Ascending aorta (tissue), 2 donors: ENCODE data around the gene RLN3. TPM values are rescaled to one million over a fixed set of nuclear protein-coding genes. Genes with fewer than 3 reads are reported as not detected.

Source experiments
- DNase-seq, 2 donors: peaks; one replicate each; pipeline ENCODE4 v3.0.0-alpha.2; 2019; ENCODE audit warnings: low spot score in 2 of 2
- H3K27ac ChIP-seq, 2 donors: fragments of 200-600 bp; sonication (generic); one replicate each; pipeline ENCODE4 v1.5.1; 2016 to 2017; ENCODE audit warnings: mild to moderate bottlenecking in 1 of 2
- H3K27me3 ChIP-seq: fragments of 200-600 bp; sonication (generic); one replicate; pipeline ENCODE4 v1.5.1; 2017
- H3K36me3 ChIP-seq, 2 donors: fragments of 200-600 bp; sonication (generic); one replicate each; pipeline ENCODE4 v1.5.1; 2016
- H3K4me1 ChIP-seq, 2 donors: fragments of 200-600 bp; sonication (generic); one replicate each; pipeline ENCODE4 v1.5.1; 2016 to 2017; ENCODE audit warnings: mild to moderate bottlenecking in 1 of 2
- H3K4me3 ChIP-seq, 2 donors: fragments of 200-600 bp; sonication (generic); one replicate each; pipeline ENCODE4 v1.5.1; 2016 to 2017; ENCODE audit warnings: mild to moderate bottlenecking in 1 of 2
- H3K9me3 ChIP-seq, 2 donors: fragments of 200-600 bp; sonication (generic); one replicate each; pipeline ENCODE4 v1.5.1; 2016
- CTCF ChIP-seq, 3 experiments: fragments of 200-600 bp in 2 of 3; fragments of 450-650 bp in 1 of 3; sonication (generic) in 2 of 3; IDR thresholded peaks; one replicate each; pipeline ENCODE4 v1.5.1; 2016 to 2019; ENCODE audit warnings: antibody characterized with exemption in 3 of 3, mild to moderate bottlenecking in 1 of 3, moderate library complexity in 1 of 3
- intact Hi-C: fragments of 100-400 bp; cut with DNase I; formaldehyde crosslinking; loops from one replicate; pipeline ENCODE4 v1.15.1; 2023
- total RNA-seq: library from RNA; depleted of rRNA; stranded (reverse); fragments of >200 nt; gene quantifications from one replicate; pipeline ENCODE4 v1.1.0, GENCODE V29; 2016

Gene RLN3
- total RNA-seq, 1 donor from 2014 or later = not detected

GRCh38 chr19:13989487-13989886 lies 38.5 kb upstream of the RLN3 start:
- peaks cover 0 to 12% of the 10 kb centered on the region in 2 donors for H3K36me3 ChIP-seq
- no peak overlapping the region for H3K27ac ChIP-seq
- H3K4me3 ChIP-seq = no peak overlapping the region
- no peaks in the 10 kb centered on the region for H3K9me3 ChIP-seq
- H3K27me3 ChIP-seq = no peaks in the 10 kb centered on the region
- intact Hi-C loops = no loop called here
- H3K4me1 ChIP-seq = peaks cover 8 to 12% of the 10 kb centered on the region in 2 donors
- no peak for TF ChIP-seq CTCF (IDR thresholded peaks at IDR 0.05)
- DNase-seq = no peak

GRCh38 chr19:13990085-13990484 lies 37.9 kb upstream of the RLN3 start:
- peaks cover 0 to 12% of the 10 kb centered on the region in 2 donors for H3K36me3 ChIP-seq
- no peak overlapping the region for H3K4me3 ChIP-seq
- H3K4me1 ChIP-seq = peaks cover 8 to 12% of the 10 kb centered on the region in 2 donors
- no peaks in the 10 kb centered on the region for H3K27me3 ChIP-seq
- intact Hi-C loops = no loop called here
- H3K27ac ChIP-seq = no peak overlapping the region
- no peak for TF ChIP-seq CTCF (IDR thresholded peaks at IDR 0.05)
- H3K9me3 ChIP-seq = no peaks in the 10 kb centered on the region
- no peak for DNase-seq

- Histone ChIP-seq H3K27me3 (no peaks in the 10 kb centered on the region), H3K4me1 (peaks cover 2 to 6% of the 10 kb centered on the region in 2 donors), H3K4me3 (no peak overlapping the region), H3K36me3 (peaks cover 0 to 12% of the 10 kb centered on the region in 2 donors), H3K27ac (no peak overlapping the region), H3K9me3 (no peaks in the 10 kb centered on the region)
- TF ChIP-seq CTCF (IDR thresholded peaks at IDR 0.05) = no peak
- intact Hi-C loops = no loop called here
- DNase-seq = no peak
These were observed 35.9 kb upstream of the RLN3 start for GRCh38 chr19:13992025-13992424.

- Histone ChIP-seq H3K36me3 (peaks cover 0 to 15% of the 10 kb centered on the region in 2 donors), H3K4me3 (no peak overlapping the region), H3K27me3 (no peaks in the 10 kb centered on the region), H3K27ac (no peak overlapping the region), H3K4me1 (no peaks in the 10 kb centered on the region), H3K9me3 (no peaks in the 10 kb centered on the region)
- no peak for TF ChIP-seq CTCF (IDR thresholded peaks at IDR 0.05)
- DNase-seq = no peak
- intact Hi-C loops = no loop called here
These were observed 34.2 kb upstream of the RLN3 start for GRCh38 chr19:13993590-13994300.

GRCh38 chr19:13995017-13995728 lies 32.8 kb upstream of the RLN3 start:
- TF ChIP-seq CTCF (IDR thresholded peaks at IDR 0.05) = no peak
- H3K27ac ChIP-seq = no peak overlapping the region
- H3K4me1 ChIP-seq = no peaks in the 10 kb centered on the region
- no peak overlapping the region for H3K4me3 ChIP-seq
- no peak for DNase-seq
- no peaks in the 10 kb centered on the region for H3K9me3 ChIP-seq
- no peaks in the 10 kb centered on the region for H3K27me3 ChIP-seq
- intact Hi-C loops = no loop called here
- H3K36me3 ChIP-seq = peaks cover 0 to 15% of the 10 kb centered on the region in 2 donors
